ENCODE data around the gene SLN. TPM values are rescaled to one million over a fixed set of nuclear protein-coding genes. Genes with fewer than 3 reads are reported as not detected.

The SLN gene
- 0.41 to 1.6 TPM (median 0.96 TPM) in 5 replicates for total RNA-seq (2022; extraction: Qiagen RNA extraction; ENCODE audit: low read depth)

GRCh38 chr11:107711861-107712755 lies at the start of gene SLN:
SLN (minus strand) TSS chr11:107712056.

Other genes with a start within 250 kb of the SLN start
- 7.5 to 12.0 TPM (median 8.4 TPM) in 5 replicates for gene ALKBH8, start 146.3 kb downstream of the SLN start, total RNA-seq (2022; extraction: Qiagen RNA extraction; ENCODE audit: low read depth)
- gene ELMOD1, start 120.9 kb downstream of the SLN start, total RNA-seq (2022; extraction: Qiagen RNA extraction; ENCODE audit: low read depth), result 0.17 to 0.49 TPM (median 0.37 TPM) in 5 replicates
- gene SLC35F2, start 146.7 kb upstream of the SLN start, total RNA-seq (2022; extraction: Qiagen RNA extraction; ENCODE audit: low read depth), result 40.1 to 47.7 TPM (median 40.9 TPM) in 5 replicates
- gene RAB39A, start 216.4 kb upstream of the SLN start, total RNA-seq (2022; extraction: Qiagen RNA extraction; ENCODE audit: low read depth), result 0.21 to 0.72 TPM (median 0.55 TPM) in 5 replicates